Endothelial cell of umbilical vein (primary cell): ENCODE data around the gene P4HA3.

ENCODE experiments used
- POLR2A ChIP-seq: IDR thresholded peaks from 2 replicates; pipeline ENCODE4 v1.6.1; 2012; ENCODE audit warnings: low read depth, mild to moderate bottlenecking, control low read depth, low read length
- POLR2AphosphoS5 ChIP-seq: IDR thresholded peaks from 2 replicates; pipeline ENCODE4 v1.6.1; 2012; ENCODE audit warnings: low read depth, mild to moderate bottlenecking, control low read depth, low read length, moderate library complexity; ENCODE audit not compliant: insufficient read depth

DNA sequence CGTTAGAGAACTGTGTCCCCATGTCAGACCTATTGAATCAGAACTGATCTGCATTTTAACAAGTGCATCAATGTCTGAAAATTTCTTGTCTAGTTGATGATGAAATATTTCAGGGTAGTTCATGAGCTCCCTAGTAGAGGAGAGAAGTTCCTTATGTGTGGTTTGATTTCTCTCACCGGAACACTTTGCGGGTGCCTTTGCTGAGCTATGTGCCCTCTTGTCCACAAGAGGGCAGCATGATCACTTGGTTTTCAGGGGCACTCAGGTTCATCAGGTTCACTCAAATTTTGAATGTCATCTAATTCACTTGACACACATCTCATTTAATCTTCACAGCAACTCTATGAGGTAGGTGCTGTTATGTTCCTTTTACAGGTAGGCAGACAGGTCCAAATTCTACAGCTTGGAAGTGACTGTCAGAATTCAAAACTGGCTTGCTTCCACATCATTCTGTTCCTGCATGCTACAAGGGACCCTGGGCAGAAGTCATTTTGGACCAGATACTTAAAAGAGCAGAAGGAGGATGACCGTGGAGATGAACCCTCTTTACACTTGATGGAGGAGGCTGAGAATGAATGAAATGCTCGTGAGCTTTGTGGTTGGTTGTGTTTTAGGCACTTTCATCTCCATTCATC lies 55.6 kb downstream of the P4HA3 start:
- TF ChIP-seq POLR2A = no peak
- no peak for TF ChIP-seq POLR2AphosphoS5
